ENCODE results near the gene BACH2. TPM values are rescaled to one million over a fixed set of nuclear protein-coding genes. Genes with fewer than 3 reads are reported as not detected.
A peak's percentile ranks its signal among the peaks of the same experiment; 100 is the strongest.

The BACH2 gene
- total RNA-seq, 2 experiments from 2014 or later, result 157 to 170 TPM

GRCh38 chr6:90111387-90111786 is 185.3 kb downstream of the BACH2 start:
- intact Hi-C loops (cut with DNase I, micrococcal nuclease), result loop anchor here in 1 of 2 experiments (1.0 to 5.0 kb wide), 2 partner anchors 30 to 169 kb away; no protein-coding TSS in a partner anchor
- H3K9me3 Mint-ChIP-seq, result peaks cover 9% of the 10 kb centered on the region

GRCh38 chr6:90110971-90111370 is 185.7 kb downstream of the BACH2 start:
- POLR2A ChIA-PET, result interaction anchor here (0.6 to 1.6 kb wide), 6 partner anchors 13 to 100 kb away, joined by 3 to 6 read pairs (median 4); no protein-coding TSS in a partner anchor

More at GRCh38 chr6:90111387-90111786, 185.3 kb downstream of the BACH2 start:
- H3K27me3 Mint-ChIP-seq, result no peaks in the 10 kb centered on the region
- Histone ChIP-seq H3K36me3 (ENCODE audit: insufficient read depth, low read length) (no peaks in the 10 kb centered on the region), H3K4me3 (ENCODE audit: low read length) (no peak overlapping the region), H3K27ac (ENCODE audit: low read depth in 1 of 2, low read length in 2 of 2) (peak overlapping the region in 1 of 2 donors; percentile 16), H3K9me3 (ENCODE audit: control insufficient read depth in 1 of 2, insufficient read depth in 1 of 2, low read length in 2 of 2) (peaks cover 0 to 11% of the 10 kb centered on the region in 2 experiments), H3K27me3 (ENCODE audit: control insufficient read depth in 1 of 2, insufficient read depth in 2 of 2, low read length in 2 of 2) (no peaks in the 10 kb centered on the region), H3K4me1 (ENCODE audit: insufficient read depth, low read length) (peaks cover 33% of the 10 kb centered on the region)
- peak overlapping the region; percentile 46 for H3K4me3 Mint-ChIP-seq
- DNase-seq (no peak), ATAC-seq (ENCODE audit: poor library complexity) (peak; percentile 21)
- POLR2A ChIA-PET, result interaction anchor here (1.1 to 1.6 kb wide), 3 partner anchors 16 to 69 kb away, joined by 3 to 4 read pairs (median 4); no protein-coding TSS in a partner anchor
- H3K36me3 Mint-ChIP-seq (ENCODE audit: low read depth), result peaks cover 41% of the 10 kb centered on the region
- H3K27ac Mint-ChIP-seq, result peak overlapping the region; percentile 79
- CTCF ChIA-PET, result interaction anchor here (0.7 to 1.7 kb wide), 3 partner anchors 15 to 171 kb away, joined by 3 to 8 read pairs (median 3); no protein-coding TSS in a partner anchor
- peak; percentile 18 for TF ChIP-seq CTCF (IDR thresholded peaks at IDR 0.05)
- peaks cover 64% of the 10 kb centered on the region for H3K4me1 Mint-ChIP-seq (ENCODE audit: low read depth)

GRCh38 chr6:90109141-90109540 is 187.5 kb downstream of the BACH2 start:
- Mint-ChIP-seq H3K36me3 (ENCODE audit: low read depth) (peaks cover 35% of the 10 kb centered on the region), H3K9me3 (peaks cover 9% of the 10 kb centered on the region), H3K27ac (peak overlapping the region; percentile 79), H3K4me3 (peak overlapping the region; percentile 22), H3K27me3 (no peaks in the 10 kb centered on the region), H3K4me1 (ENCODE audit: low read depth) (peaks cover 86% of the 10 kb centered on the region)
- Histone ChIP-seq H3K9me3 (ENCODE audit: control insufficient read depth in 1 of 2, insufficient read depth in 1 of 2, low read length in 2 of 2) (peaks cover 0 to 11% of the 10 kb centered on the region in 2 experiments), H3K27me3 (ENCODE audit: control insufficient read depth in 1 of 2, insufficient read depth in 2 of 2, low read length in 2 of 2) (no peaks in the 10 kb centered on the region), H3K4me1 (ENCODE audit: insufficient read depth, low read length) (peaks cover 44% of the 10 kb centered on the region), H3K27ac (ENCODE audit: low read depth in 1 of 2, low read length in 2 of 2) (no peak overlapping the region), H3K4me3 (ENCODE audit: low read length) (no peak overlapping the region), H3K36me3 (ENCODE audit: insufficient read depth, low read length) (no peaks in the 10 kb centered on the region)
- peak in 2 of 14 experiments; percentile 25 to 57 for DNase-seq
- POLR2A ChIA-PET, result interaction anchor here (0.6 to 2.4 kb wide), 5 partner anchors 8 to 169 kb away, joined by 3 to 11 read pairs (median 4); no protein-coding TSS in a partner anchor
- no peak for TF ChIP-seq CTCF (IDR thresholded peaks at IDR 0.05)
- intact Hi-C loops (cut with DNase I, micrococcal nuclease), result loop anchor here in 1 of 2 experiments (5.0 kb wide), 1 partner anchor 162 kb away; no protein-coding TSS in a partner anchor
- CTCF ChIA-PET, result interaction anchor here (0.9 to 1.4 kb wide), 2 partner anchors 11 to 12 kb away, joined by 3 to 4 read pairs; no protein-coding TSS in a partner anchor
- no peak for ATAC-seq (ENCODE audit: poor library complexity)

More at GRCh38 chr6:90110971-90111370, 185.7 kb downstream of the BACH2 start:
- no peaks in the 10 kb centered on the region for H3K27me3 Mint-ChIP-seq
- Histone ChIP-seq H3K27ac (ENCODE audit: low read depth in 1 of 2, low read length in 2 of 2) (peak overlapping the region in 1 of 2 donors; percentile 16), H3K4me3 (ENCODE audit: low read length) (no peak overlapping the region), H3K27me3 (ENCODE audit: control insufficient read depth in 1 of 2, insufficient read depth in 2 of 2, low read length in 2 of 2) (no peaks in the 10 kb centered on the region), H3K9me3 (ENCODE audit: control insufficient read depth in 1 of 2, insufficient read depth in 1 of 2, low read length in 2 of 2) (peaks cover 0 to 11% of the 10 kb centered on the region in 2 experiments), H3K36me3 (ENCODE audit: insufficient read depth, low read length) (no peaks in the 10 kb centered on the region), H3K4me1 (ENCODE audit: insufficient read depth, low read length) (peaks cover 33% of the 10 kb centered on the region)
- CTCF ChIA-PET, result interaction anchor here (1.1 to 1.7 kb wide), 3 partner anchors 9 to 170 kb away, joined by 3 to 8 read pairs (median 3); no protein-coding TSS in a partner anchor
- H3K4me1 Mint-ChIP-seq (ENCODE audit: low read depth), result peaks cover 68% of the 10 kb centered on the region
- no peak for TF ChIP-seq CTCF (IDR thresholded peaks at IDR 0.05)
- ATAC-seq (ENCODE audit: poor library complexity), result peak; percentile 75
- intact Hi-C loops (cut with DNase I, micrococcal nuclease), result loop anchor here in 1 of 2 experiments (1.0 to 5.0 kb wide), 2 partner anchors 30 to 169 kb away; no protein-coding TSS in a partner anchor
- peak overlapping the region; percentile 79 for H3K27ac Mint-ChIP-seq
- H3K4me3 Mint-ChIP-seq, result peak overlapping the region; percentile 46
- peaks cover 37% of the 10 kb centered on the region for H3K36me3 Mint-ChIP-seq (ENCODE audit: low read depth)
- peak; percentile 18 to 84 (median 42) for DNase-seq
- peaks cover 9% of the 10 kb centered on the region for H3K9me3 Mint-ChIP-seq
